Neural crest cell (in vitro differentiated cells): ENCODE data around the gene AKR1D1. TPM values are rescaled to one million over a fixed set of nuclear protein-coding genes. Genes with fewer than 3 reads are reported as not detected.

Experiments used
- DNase-seq: peaks from one replicate; pipeline ENCODE4 v3.0.0; 2021; ENCODE audit warnings: low read depth, mixed read lengths, low spot score
- H3K27ac Mint-ChIP-seq: one replicate; pipeline ENCODE4 v1.8.0; 2021; ENCODE audit warnings: mild to moderate bottlenecking, mixed read lengths; ENCODE audit not compliant: unreplicated experiment
- H3K27me3 Mint-ChIP-seq: 2 replicates; pipeline ENCODE4 v1.8.0; 2021; ENCODE audit warnings: low read depth, mild to moderate bottlenecking, mixed read lengths
- H3K36me3 Mint-ChIP-seq: 2 replicates; pipeline ENCODE4 v1.8.0; 2021; ENCODE audit warnings: low read depth, mild to moderate bottlenecking, mixed read lengths
- H3K4me1 Mint-ChIP-seq: 2 replicates; pipeline ENCODE4 v1.8.0; 2021; ENCODE audit warnings: mixed read lengths
- H3K4me3 Mint-ChIP-seq: one replicate; pipeline ENCODE4 v1.8.0; 2021; ENCODE audit warnings: mild to moderate bottlenecking, mixed read lengths
- H3K9me3 Mint-ChIP-seq: 2 replicates; pipeline ENCODE4 v1.8.0; 2021; ENCODE audit warnings: mixed read lengths
- CTCF ChIP-seq: fragments of 200-600 bp; sonication (generic); conservative IDR thresholded peaks from 2 replicates; pipeline ENCODE4 v1.5.0; 2021; ENCODE audit warnings: antibody characterized with exemption, mild to moderate bottlenecking
- total RNA-seq: library from RNA; stranded (reverse); gene quantifications from 2 replicates; pipeline ENCODE4 v1.2.1, GENCODE V29; 2021

The AKR1D1 gene
- total RNA-seq, 1 donor from 2014 or later = not detected

- H3K4me1 Mint-ChIP-seq = no peaks in the 10 kb centered on the region
Measured at GRCh38 chr7:138079137-138079536, 2.9 kb downstream of the AKR1D1 start.

GRCh38 chr7:138081868-138082267, 5.6 kb downstream of the AKR1D1 start:
- TF ChIP-seq CTCF = no peak
- no peak overlapping the region for H3K4me3 Mint-ChIP-seq

More at GRCh38 chr7:138079137-138079536, 2.9 kb downstream of the AKR1D1 start:
- Mint-ChIP-seq H3K27me3 (no peaks in the 10 kb centered on the region), H3K4me3 (no peak overlapping the region), H3K36me3 (peaks cover 6% of the 10 kb centered on the region), H3K9me3 (peaks cover 14% of the 10 kb centered on the region), H3K27ac (no peak overlapping the region)
- TF ChIP-seq CTCF = no peak
- no peak for DNase-seq

GRCh38 chr7:138083859-138084258, 7.6 kb downstream of the AKR1D1 start:
- no peak for TF ChIP-seq CTCF
- no peak for DNase-seq
- Mint-ChIP-seq H3K27ac (no peak overlapping the region), H3K4me1 (no peaks in the 10 kb centered on the region), H3K4me3 (no peak overlapping the region), H3K9me3 (no peaks in the 10 kb centered on the region), H3K27me3 (no peaks in the 10 kb centered on the region), H3K36me3 (no peaks in the 10 kb centered on the region)

More at GRCh38 chr7:138081868-138082267, 5.6 kb downstream of the AKR1D1 start:
- H3K27me3 Mint-ChIP-seq = no peaks in the 10 kb centered on the region
- no peaks in the 10 kb centered on the region for H3K9me3 Mint-ChIP-seq
- H3K4me1 Mint-ChIP-seq = no peaks in the 10 kb centered on the region
- no peak overlapping the region for H3K27ac Mint-ChIP-seq
- no peak for DNase-seq
- H3K36me3 Mint-ChIP-seq = no peaks in the 10 kb centered on the region

GRCh38 chr7:138086563-138087270, 10.5 kb downstream of the AKR1D1 start:
- Mint-ChIP-seq H3K36me3 (no peaks in the 10 kb centered on the region), H3K27me3 (no peaks in the 10 kb centered on the region), H3K27ac (no peak overlapping the region), H3K9me3 (no peaks in the 10 kb centered on the region), H3K4me1 (no peaks in the 10 kb centered on the region), H3K4me3 (no peak overlapping the region)
- DNase-seq = no peak
- TF ChIP-seq CTCF = no peak

GRCh38 chr7:138089080-138089901, 13.0 kb downstream of the AKR1D1 start:
- no peaks in the 10 kb centered on the region for H3K4me1 Mint-ChIP-seq
- TF ChIP-seq CTCF = no peak
- no peaks in the 10 kb centered on the region for H3K27me3 Mint-ChIP-seq
- no peak for DNase-seq
- no peaks in the 10 kb centered on the region for H3K9me3 Mint-ChIP-seq
- H3K27ac Mint-ChIP-seq = no peak overlapping the region
- no peak overlapping the region for H3K4me3 Mint-ChIP-seq
- no peaks in the 10 kb centered on the region for H3K36me3 Mint-ChIP-seq
